H1 (cell line): ENCODE results near the gene NUTM2F.
"Not testable (repeated sequence)": the region's sequence is repeated elsewhere in the genome, so short reads cannot be mapped to it uniquely, and the experiment has no call there.

ENCODE experiments used
- EZH2 ChIP-seq: fragments of 200-600 bp; sonication (generic); IDR thresholded peaks from 2 replicates; pipeline ENCODE4 v1.7.1; 2012; ENCODE audit warnings: low read depth, mild to moderate bottlenecking, moderate library complexity, low read length, inconsistent platforms; ENCODE audit not compliant: severe bottlenecking
- POLR2AphosphoS5 ChIP-seq: IDR thresholded peaks from 2 replicates; pipeline ENCODE4 v1.6.1; 2011; ENCODE audit warnings: low read depth, low read length
- TF ChIP-seq, protein P1 (sequence below), 3 experiments: IDR thresholded peaks; 1 replicate in 2 of 3; 2 replicates in 1 of 3; pipeline versions ENCODE4 v1.5.1 to v1.6.1; 2011; ENCODE audit warnings: low read length in 3 of 3, mild to moderate bottlenecking in 3 of 3, inconsistent platforms in 2 of 3, low read depth in 1 of 3, moderate library complexity in 1 of 3; ENCODE audit not compliant: insufficient read depth in 1 of 3; ENCODE audit errors: control extremely low read depth in 1 of 3

DNA sequence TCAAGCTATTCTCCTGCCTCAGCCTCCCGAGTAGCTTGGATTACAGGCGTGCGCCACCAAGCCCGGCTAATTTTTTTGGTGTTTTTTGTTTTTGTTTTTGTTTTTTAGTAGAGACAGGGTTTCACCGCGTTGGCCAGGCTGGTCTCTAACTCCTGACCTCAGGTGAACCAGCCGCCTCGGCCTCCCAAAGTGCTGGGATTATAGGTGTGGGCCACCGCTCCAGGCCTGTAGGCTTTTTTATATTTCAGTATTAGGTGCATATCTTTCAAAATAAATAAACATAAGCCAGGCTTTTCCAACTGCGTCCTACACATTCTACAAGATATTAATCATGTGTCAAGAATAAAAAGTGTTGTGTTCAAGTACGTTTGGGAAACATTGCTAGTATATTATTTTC, 45.3 kb upstream of the NUTM2F start:
- TF ChIP-seq EZH2, POLR2AphosphoS5: not testable (repeated sequence)
- TF ChIP-seq, protein P1, sequence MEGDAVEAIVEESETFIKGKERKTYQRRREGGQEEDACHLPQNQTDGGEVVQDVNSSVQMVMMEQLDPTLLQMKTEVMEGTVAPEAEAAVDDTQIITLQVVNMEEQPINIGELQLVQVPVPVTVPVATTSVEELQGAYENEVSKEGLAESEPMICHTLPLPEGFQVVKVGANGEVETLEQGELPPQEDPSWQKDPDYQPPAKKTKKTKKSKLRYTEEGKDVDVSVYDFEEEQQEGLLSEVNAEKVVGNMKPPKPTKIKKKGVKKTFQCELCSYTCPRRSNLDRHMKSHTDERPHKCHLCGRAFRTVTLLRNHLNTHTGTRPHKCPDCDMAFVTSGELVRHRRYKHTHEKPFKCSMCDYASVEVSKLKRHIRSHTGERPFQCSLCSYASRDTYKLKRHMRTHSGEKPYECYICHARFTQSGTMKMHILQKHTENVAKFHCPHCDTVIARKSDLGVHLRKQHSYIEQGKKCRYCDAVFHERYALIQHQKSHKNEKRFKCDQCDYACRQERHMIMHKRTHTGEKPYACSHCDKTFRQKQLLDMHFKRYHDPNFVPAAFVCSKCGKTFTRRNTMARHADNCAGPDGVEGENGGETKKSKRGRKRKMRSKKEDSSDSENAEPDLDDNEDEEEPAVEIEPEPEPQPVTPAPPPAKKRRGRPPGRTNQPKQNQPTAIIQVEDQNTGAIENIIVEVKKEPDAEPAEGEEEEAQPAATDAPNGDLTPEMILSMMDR (IDR thresholded peaks at IDR 0.05; ENCODE audit: control extremely low read depth in 1 of 3, insufficient read depth in 1 of 3, low read depth in 1 of 3, low read length in 3 of 3): not testable (repeated sequence)
